MCF 10A (cell line): ENCODE data around the gene TMEM114. TPM values are rescaled to one million over a fixed set of nuclear protein-coding genes. Genes with fewer than 3 reads are reported as not detected.
"Not testable (repeated sequence)": the region's sequence is repeated elsewhere in the genome, so short reads cannot be mapped to it uniquely, and the experiment has no call there.

Experiments
- BruUV-seq: library from RNA; stranded (reverse); fragments of 400-500 nt; replicated peaks from 2 replicates; lab custom pipeline; 2021; lab: Mats Ljungman, UMichigan
- CTCF ChIA-PET: fragments of 300-600 bp; sonication (Branson Sonifier 250); formaldehyde crosslinking; extraction: SDS; loops from one replicate; lab custom pipeline; 2021; ENCODE audit warnings: antibody characterized with exemption, inconsistent platforms; lab: Yijun Ruan, JAX
- POLR2A ChIA-PET: fragments of 300-600, 350-650 bp; sonication (Branson Sonifier 250); formaldehyde crosslinking; extraction: SDS; loops from one replicate; lab custom pipeline; 2020; ENCODE audit warnings: antibody characterized with exemption, inconsistent platforms; lab: Yijun Ruan, JAX
- DNase-seq: peaks from one replicate; pipeline ENCODE4 v3.0.0-alpha.2; 2018; ENCODE audit not compliant: unreplicated experiment
- H3K27ac Mint-ChIP-seq: one replicate; pipeline ENCODE4 v1.8.0; 2022; ENCODE audit warnings: mild to moderate bottlenecking, low read depth, mixed read lengths; ENCODE audit not compliant: unreplicated experiment
- H3K27me3 Mint-ChIP-seq: one replicate; pipeline ENCODE4 v1.8.0; 2022; ENCODE audit warnings: mixed read lengths; ENCODE audit not compliant: insufficient read depth, unreplicated experiment
- H3K36me3 Mint-ChIP-seq: one replicate; pipeline ENCODE4 v1.8.0; 2022; ENCODE audit warnings: mild to moderate bottlenecking, moderate library complexity, mixed read lengths; ENCODE audit not compliant: insufficient read depth, unreplicated experiment
- H3K4me1 Mint-ChIP-seq: one replicate; pipeline ENCODE4 v1.8.0; 2022; ENCODE audit warnings: mixed read lengths; ENCODE audit not compliant: insufficient read depth, unreplicated experiment
- H3K4me3 Mint-ChIP-seq: one replicate; pipeline ENCODE4 v1.8.0; 2022; ENCODE audit warnings: mild to moderate bottlenecking, moderate library complexity, mixed read lengths; ENCODE audit not compliant: unreplicated experiment
- H3K9me3 Mint-ChIP-seq: one replicate; pipeline ENCODE4 v1.8.0; 2022; ENCODE audit warnings: mixed read lengths; ENCODE audit not compliant: unreplicated experiment
- CTCF ChIP-seq: fragments of 200-600 bp; IDR thresholded peaks from one replicate; pipeline ENCODE4 v1.8.0; 2022; ENCODE audit warnings: antibody characterized with exemption, mild to moderate bottlenecking; ENCODE audit not compliant: unreplicated experiment
- intact Hi-C: fragments of 100-400 bp; cut with micrococcal nuclease; formaldehyde crosslinking; loops from 2 replicates; pipeline ENCODE4 v1.14.1; 2022
- total RNA-seq: library from RNA; stranded (reverse); gene quantifications from 2 replicates; pipeline ENCODE4 v1.2.3, GENCODE V29; 2022

The TMEM114 gene
- total RNA-seq, 1 experiment from 2014 or later, result not detected

GRCh38 chr16:8572063-8572918 is 18.0 kb downstream of the TMEM114 start:
- no peaks in the 10 kb centered on the region for H3K9me3 Mint-ChIP-seq
- H3K4me3 Mint-ChIP-seq, result no peak overlapping the region
- no peak for DNase-seq
- peak overlapping the region; percentile 5 for H3K27ac Mint-ChIP-seq
- intact Hi-C loops, result no loop called here
- no peaks in the 10 kb centered on the region for H3K36me3 Mint-ChIP-seq
- H3K27me3 Mint-ChIP-seq, result peaks cover 24% of the 10 kb centered on the region
- no TSS peak for BruUV-seq
- no peak for TF ChIP-seq CTCF
- POLR2A ChIA-PET, result interaction anchor here (0.9 to 1.4 kb wide), 3 partner anchors 49 to 296 kb away, joined by 3 to 6 read pairs (median 4); partner anchors contain the start of genes CARHSP1 and METTL22
- CTCF ChIA-PET, result interaction anchor here (0.6 to 3.2 kb wide), 31 partner anchors 11 to 704 kb away, joined by 3 to 39 read pairs (median 7); partner anchors contain the start of genes LITAFD, METTL22, PMM2 and TMEM186
- peaks cover 5% of the 10 kb centered on the region for H3K4me1 Mint-ChIP-seq

- TF ChIP-seq CTCF, result no peak
These were observed 19.2 kb downstream of the TMEM114 start for GRCh38 chr16:8571061-8571596.

GRCh38 chr16:8570393-8570792 is 19.9 kb downstream of the TMEM114 start:
- H3K4me1 Mint-ChIP-seq, H3K27me3 Mint-ChIP-seq, H3K27ac Mint-ChIP-seq, H3K9me3 Mint-ChIP-seq, H3K4me3 Mint-ChIP-seq, H3K36me3 Mint-ChIP-seq, DNase-seq, BruUV-seq, intact Hi-C loops: not testable (repeated sequence)
- POLR2A ChIA-PET, result interaction anchor here (0.6 kb wide), 1 partner anchor 458 kb away, joined by 3 read pairs; no protein-coding TSS in a partner anchor
- CTCF ChIA-PET, result interaction anchor here (0.6 to 5.5 kb wide), 7 partner anchors 15 to 714 kb away, joined by 3 to 60 read pairs (median 3); no protein-coding TSS in a partner anchor

More at GRCh38 chr16:8571061-8571596, 19.2 kb downstream of the TMEM114 start:
- intact Hi-C loops, result no loop called here
- no peak overlapping the region for H3K4me3 Mint-ChIP-seq
- no peak overlapping the region for H3K27ac Mint-ChIP-seq
- ChIA-PET POLR2A (no interaction called here), CTCF (interaction anchor here (0.8 to 5.5 kb wide), 6 partner anchors 40 to 90 kb away, joined by 4 to 60 read pairs (median 12); no protein-coding TSS in a partner anchor)
- H3K27me3 Mint-ChIP-seq, result peaks cover 15% of the 10 kb centered on the region
- DNase-seq, result no peak
- H3K36me3 Mint-ChIP-seq, result no peaks in the 10 kb centered on the region
- H3K9me3 Mint-ChIP-seq, result no peaks in the 10 kb centered on the region
- H3K4me1 Mint-ChIP-seq, result peaks cover 5% of the 10 kb centered on the region
- no TSS peak for BruUV-seq

GRCh38 chr16:8569650-8570346 is 20.5 kb downstream of the TMEM114 start:
- no peak overlapping the region for H3K4me3 Mint-ChIP-seq
- POLR2A ChIA-PET, result no interaction called here
- no peak overlapping the region for H3K27ac Mint-ChIP-seq
- intact Hi-C loops, result loop anchor here (5.0 to 10.0 kb wide), 5 partner anchors 53 to 1887 kb away; partner anchors contain the start of gene METTL22
- BruUV-seq, result no TSS peak
- peaks cover 5% of the 10 kb centered on the region for H3K4me1 Mint-ChIP-seq
- no peaks in the 10 kb centered on the region for H3K9me3 Mint-ChIP-seq
- CTCF ChIA-PET, result interaction anchor here (0.5 to 5.5 kb wide), 22 partner anchors 10 to 1860 kb away, joined by 3 to 60 read pairs (median 4); partner anchors contain the start of genes LITAFD and METTL22
- no peaks in the 10 kb centered on the region for H3K36me3 Mint-ChIP-seq
- no peak for DNase-seq
- no peak for TF ChIP-seq CTCF
- peaks cover 1% of the 10 kb centered on the region for H3K27me3 Mint-ChIP-seq
